NCI-H1417 treated with DMSO at 0.1 percent for 48 hours (cell line): ENCODE measurements around the gene DYNLT2.
"Not testable (repeated sequence)": the region's sequence is repeated elsewhere in the genome, so short reads cannot be mapped to it uniquely, and the experiment has no call there.

Experiments
- DNase-seq: peaks from one replicate; lab custom pipeline; 2025; lab: John Stamatoyannopoulos, UW

DYNLT2 gene

DNA sequence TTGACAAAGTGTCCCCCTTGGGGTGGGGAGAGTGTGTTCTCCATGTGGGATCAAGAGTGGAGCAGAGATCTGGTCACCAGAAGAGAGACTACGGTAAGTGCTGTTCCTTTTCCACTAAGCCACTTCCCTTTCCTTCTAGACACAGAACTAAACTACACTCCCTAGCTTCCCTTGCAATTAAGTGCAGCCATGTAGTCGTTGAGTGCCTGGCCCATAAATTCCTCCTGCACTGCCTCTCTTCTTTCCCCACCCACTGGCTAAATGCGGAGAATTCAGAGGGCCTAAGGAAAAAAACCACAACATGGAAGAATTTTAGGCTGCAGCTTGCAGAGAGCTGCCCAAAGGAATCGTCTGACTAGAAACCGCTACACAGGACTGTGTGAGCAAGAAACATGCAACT is 51.1 kb downstream of the DYNLT2 start:
- no peak for DNase-seq

DNA sequence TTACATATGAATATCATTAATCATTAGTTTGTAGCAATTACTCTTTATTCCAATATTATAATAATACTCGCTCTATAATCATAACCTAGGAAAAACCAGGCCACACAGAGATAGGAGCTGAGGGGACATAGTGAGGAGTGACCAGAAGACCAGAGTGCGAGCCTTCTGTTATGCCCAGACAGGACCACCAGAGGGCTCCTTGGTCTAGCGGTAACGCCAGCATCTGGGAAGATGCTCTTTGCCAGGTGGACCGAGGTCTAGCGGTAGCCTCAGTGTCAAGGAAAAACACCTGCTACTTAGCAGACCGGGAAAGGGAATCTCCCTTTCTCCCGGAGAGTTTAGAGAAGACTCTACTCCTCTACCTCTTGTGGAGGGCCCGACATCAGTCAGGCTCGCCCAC is 54.3 kb downstream of the DYNLT2 start:
- DNase-seq: not testable (repeated sequence)

DNA sequence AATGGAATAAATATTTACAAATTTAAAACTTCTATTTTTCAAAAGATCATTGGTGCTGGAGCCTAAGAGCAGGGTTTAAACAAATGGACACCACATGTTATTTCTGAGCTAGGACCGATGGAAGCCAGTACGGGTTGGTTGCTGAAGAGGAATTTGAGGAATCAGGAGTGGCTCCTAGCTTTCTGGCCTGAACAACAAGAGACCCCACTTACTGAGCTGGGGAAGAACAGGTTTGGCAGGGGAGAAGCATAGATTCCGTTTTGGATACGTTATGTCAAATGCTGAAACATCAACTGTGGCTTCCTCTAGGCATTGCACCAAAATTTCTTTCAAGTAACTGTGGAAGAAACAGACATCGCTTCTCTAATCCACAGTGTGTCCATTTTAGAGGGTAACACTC is 56.2 kb downstream of the DYNLT2 start:
- no peak for DNase-seq

DNA sequence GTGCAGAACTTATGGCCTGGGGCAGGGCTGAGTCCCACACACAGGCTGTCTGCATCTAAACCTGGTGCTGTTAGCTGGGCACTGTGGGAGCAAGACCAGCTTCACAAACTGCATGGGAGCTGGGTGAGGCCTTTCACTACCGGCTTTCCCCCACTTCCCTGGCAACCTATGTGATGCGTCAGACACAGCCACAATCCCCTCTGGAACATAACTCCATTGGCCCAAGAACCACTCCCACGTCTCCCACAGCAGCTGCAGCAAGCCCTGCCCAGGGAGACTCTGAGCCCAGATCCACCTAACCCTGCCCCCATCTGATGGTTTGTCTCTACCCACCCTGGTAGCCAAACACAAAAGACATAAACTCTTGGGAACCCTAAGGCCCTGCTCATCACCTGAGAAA is 58.9 kb downstream of the DYNLT2 start:
- DNase-seq: no peak

DNA sequence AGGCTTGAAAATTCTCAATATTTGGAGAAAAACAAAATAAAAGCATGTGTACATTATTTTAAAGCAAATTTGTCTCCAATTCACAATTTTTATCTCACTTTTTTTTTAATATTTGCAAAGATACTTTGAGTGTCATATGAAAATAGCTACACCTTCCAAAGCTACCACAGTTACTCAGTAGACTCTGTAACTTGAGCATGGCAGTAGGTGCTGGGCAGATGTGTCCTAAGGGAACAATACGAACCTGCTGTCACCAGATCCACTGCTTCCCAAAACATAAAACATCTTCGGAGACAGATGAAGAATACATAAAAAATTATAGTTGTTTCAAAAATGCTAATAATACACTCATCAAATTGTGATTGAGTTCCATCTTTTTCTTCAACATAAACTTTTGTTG is 60.1 kb downstream of the DYNLT2 start:
- DNase-seq: no peak
